AG20443 (cell line): ENCODE measurements around the gene ANXA4.

Experiments
- DNase-seq: peaks from one replicate; pipeline ENCODE4 v3.0.0; 2012; ENCODE audit warnings: low spot score, mixed read lengths

ANXA4 gene

GRCh38 chr2:69741575-69742321 lies at the start of gene ANXA4:
Gene ANXA4, plus strand, starts transcription at chr2:69742134. Its CDS starts 39,432 bp downstream, at chr2:69781566.
- peak; percentile 85 for DNase-seq

GRCh38 chr2:69692424-69692823 lies 49.5 kb upstream of the ANXA4 start:
- peak; percentile 58 for DNase-seq

GRCh38 chr2:69693059-69693774 lies 48.7 kb upstream of the ANXA4 start:
- no peak for DNase-seq

GRCh38 chr2:69693775-69694450 lies 48.0 kb upstream of the ANXA4 start:
- no peak for DNase-seq

- DNase-seq, result peak; percentile 33
Measured at GRCh38 chr2:69694894-69695849, 46.8 kb upstream of the ANXA4 start.

- no peak for DNase-seq
Measured at GRCh38 chr2:69695850-69696216, 46.1 kb upstream of the ANXA4 start.

- no peak for DNase-seq
Measured at GRCh38 chr2:69700381-69700780, 41.6 kb upstream of the ANXA4 start.

GRCh38 chr2:69701100-69701945 lies 40.6 kb upstream of the ANXA4 start:
- no peak for DNase-seq

- no peak for DNase-seq
Measured at GRCh38 chr2:69703189-69703588, 38.7 kb upstream of the ANXA4 start.

GRCh38 chr2:69704446-69704845 lies 37.5 kb upstream of the ANXA4 start:
- no peak for DNase-seq

GRCh38 chr2:69709290-69709689 lies 32.6 kb upstream of the ANXA4 start:
- no peak for DNase-seq

- no peak for DNase-seq
Measured at GRCh38 chr2:69711971-69712370, 30.0 kb upstream of the ANXA4 start.

- no peak for DNase-seq
Measured at GRCh38 chr2:69714024-69714423, 27.9 kb upstream of the ANXA4 start.

GRCh38 chr2:69714539-69715220 lies 27.3 kb upstream of the ANXA4 start:
- DNase-seq, result peak; percentile 85

GRCh38 chr2:69715964-69716363 lies 26.0 kb upstream of the ANXA4 start:
- DNase-seq, result no peak

GRCh38 chr2:69716555-69717120 lies 25.3 kb upstream of the ANXA4 start:
- peak; percentile 47 for DNase-seq

- DNase-seq, result no peak
Measured at GRCh38 chr2:69717186-69717585, 24.7 kb upstream of the ANXA4 start.

GRCh38 chr2:69717861-69718273 lies 24.1 kb upstream of the ANXA4 start:
- no peak for DNase-seq

- no peak for DNase-seq
Measured at GRCh38 chr2:69718338-69718965, 23.5 kb upstream of the ANXA4 start.
